ENCODE measurements around the gene DOK6.

GRCh38 chr18:69674966-69675365 is 274.3 kb downstream of the DOK6 start:
- TF ChIP-seq RUNX1 (IDR thresholded peaks at IDR 0.05; ENCODE audit: low read depth) (no peak), KDM1A (IDR thresholded peaks at IDR 0.05) (no peak), TBP (optimal IDR thresholded peaks at IDR 0.05; ENCODE audit: low read depth, low read length) (no peak), HMGN3 (IDR thresholded peaks at IDR 0.05; ENCODE audit: borderline replicate concordance, extremely low read depth, insufficient read length, low read depth, low read length) (no peak), MXD1 (CRISPR knock-in tag; IDR thresholded peaks at IDR 0.05; ENCODE audit: borderline replicate concordance, poor library complexity, severe bottlenecking) (no peak), U2AF2 (optimal IDR thresholded peaks at IDR 0.05; ENCODE audit: low read depth, low read length) (no peak), MYC (IDR thresholded peaks at IDR 0.05; ENCODE audit: low read depth, low read length) (no peak), MYC (CRISPR knock-in tag; IDR thresholded peaks at IDR 0.05; ENCODE audit: borderline replicate concordance, low read depth) (no peak), GATAD2A (IDR thresholded peaks at IDR 0.05) (no peak)
- TF ChIP-seq, protein P1, sequence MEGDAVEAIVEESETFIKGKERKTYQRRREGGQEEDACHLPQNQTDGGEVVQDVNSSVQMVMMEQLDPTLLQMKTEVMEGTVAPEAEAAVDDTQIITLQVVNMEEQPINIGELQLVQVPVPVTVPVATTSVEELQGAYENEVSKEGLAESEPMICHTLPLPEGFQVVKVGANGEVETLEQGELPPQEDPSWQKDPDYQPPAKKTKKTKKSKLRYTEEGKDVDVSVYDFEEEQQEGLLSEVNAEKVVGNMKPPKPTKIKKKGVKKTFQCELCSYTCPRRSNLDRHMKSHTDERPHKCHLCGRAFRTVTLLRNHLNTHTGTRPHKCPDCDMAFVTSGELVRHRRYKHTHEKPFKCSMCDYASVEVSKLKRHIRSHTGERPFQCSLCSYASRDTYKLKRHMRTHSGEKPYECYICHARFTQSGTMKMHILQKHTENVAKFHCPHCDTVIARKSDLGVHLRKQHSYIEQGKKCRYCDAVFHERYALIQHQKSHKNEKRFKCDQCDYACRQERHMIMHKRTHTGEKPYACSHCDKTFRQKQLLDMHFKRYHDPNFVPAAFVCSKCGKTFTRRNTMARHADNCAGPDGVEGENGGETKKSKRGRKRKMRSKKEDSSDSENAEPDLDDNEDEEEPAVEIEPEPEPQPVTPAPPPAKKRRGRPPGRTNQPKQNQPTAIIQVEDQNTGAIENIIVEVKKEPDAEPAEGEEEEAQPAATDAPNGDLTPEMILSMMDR (IDR thresholded peaks at IDR 0.05 in 2 of 3, conservative IDR thresholded peaks at IDR 0.05 in 1 of 3; ENCODE audit: insufficient read depth in 2 of 3, low read depth in 1 of 3, low read length in 3 of 3) = no peak
